Peyer's patch (tissue), 4 donors: Measurements from ENCODE around the gene TNFRSF19. TPM values are rescaled to one million over a fixed set of nuclear protein-coding genes. Genes with fewer than 3 reads are reported as not detected.
A peak's percentile ranks its signal among the peaks of the same experiment; 100 is the strongest.

ENCODE experiments used
- DNase-seq, 3 donors: peaks; one replicate each; pipeline ENCODE4 v3.0.0-alpha.2; 2017 to 2019
- H3K27ac ChIP-seq, 4 donors: fragments of 200-600 bp; sonication (generic); one replicate each; pipeline ENCODE4 v1.5.1; 2016 to 2019
- H3K27me3 ChIP-seq, 2 donors: fragments of 200-600 bp; sonication (generic); one replicate each; pipeline ENCODE4 v1.5.1; 2019
- H3K36me3 ChIP-seq, 3 donors: fragments of 200-600 bp; sonication (generic); one replicate each; pipeline ENCODE4 v1.5.1; 2016 to 2019
- H3K4me1 ChIP-seq, 4 donors: fragments of 200-600 bp; sonication (generic); one replicate each; pipeline ENCODE4 v1.5.1; 2016 to 2019
- H3K4me3 ChIP-seq, 4 donors: fragments of 200-600 bp; sonication (generic); 1 replicate in 3 of 4; 2 replicates in 1 of 4; pipeline ENCODE4 v1.5.1; 2016 to 2019; ENCODE audit warnings: mild to moderate bottlenecking in 1 of 4
- H3K9me3 ChIP-seq, 4 donors: fragments of 200-600 bp; sonication (generic); one replicate each; pipeline ENCODE4 v1.5.1; 2016 to 2019; ENCODE audit warnings: mild to moderate bottlenecking in 1 of 4
- POLR2A ChIP-seq, 2 donors: fragments of 450-650 bp; IDR thresholded peaks; one replicate each; pipeline ENCODE4 v1.5.1; 2017; ENCODE audit warnings: antibody characterized with exemption in 2 of 2, mild to moderate bottlenecking in 2 of 2, moderate library complexity in 2 of 2
- total RNA-seq, 4 donors: library from RNA; depleted of rRNA; stranded (reverse); fragments of >200 nt; gene quantifications; one replicate each; pipeline ENCODE4 v1.1.0, GENCODE V29; 2016
- TF ChIP-seq, protein P1 (sequence below), 6 experiments: fragments of 450-650 bp in 4 of 6; fragments of 200-600 bp in 2 of 6; sonication (generic) in 1 of 6; IDR thresholded peaks; one replicate each; pipeline ENCODE4 v1.5.1; 2017 to 2019; ENCODE audit warnings: antibody characterized with exemption in 6 of 6, mild to moderate bottlenecking in 3 of 6, moderate library complexity in 1 of 6

Gene TNFRSF19
- total RNA-seq, 4 donors from 2014 or later = 0.94 to 1.7 (median 1.2) TPM; not detected in 1

DNA sequence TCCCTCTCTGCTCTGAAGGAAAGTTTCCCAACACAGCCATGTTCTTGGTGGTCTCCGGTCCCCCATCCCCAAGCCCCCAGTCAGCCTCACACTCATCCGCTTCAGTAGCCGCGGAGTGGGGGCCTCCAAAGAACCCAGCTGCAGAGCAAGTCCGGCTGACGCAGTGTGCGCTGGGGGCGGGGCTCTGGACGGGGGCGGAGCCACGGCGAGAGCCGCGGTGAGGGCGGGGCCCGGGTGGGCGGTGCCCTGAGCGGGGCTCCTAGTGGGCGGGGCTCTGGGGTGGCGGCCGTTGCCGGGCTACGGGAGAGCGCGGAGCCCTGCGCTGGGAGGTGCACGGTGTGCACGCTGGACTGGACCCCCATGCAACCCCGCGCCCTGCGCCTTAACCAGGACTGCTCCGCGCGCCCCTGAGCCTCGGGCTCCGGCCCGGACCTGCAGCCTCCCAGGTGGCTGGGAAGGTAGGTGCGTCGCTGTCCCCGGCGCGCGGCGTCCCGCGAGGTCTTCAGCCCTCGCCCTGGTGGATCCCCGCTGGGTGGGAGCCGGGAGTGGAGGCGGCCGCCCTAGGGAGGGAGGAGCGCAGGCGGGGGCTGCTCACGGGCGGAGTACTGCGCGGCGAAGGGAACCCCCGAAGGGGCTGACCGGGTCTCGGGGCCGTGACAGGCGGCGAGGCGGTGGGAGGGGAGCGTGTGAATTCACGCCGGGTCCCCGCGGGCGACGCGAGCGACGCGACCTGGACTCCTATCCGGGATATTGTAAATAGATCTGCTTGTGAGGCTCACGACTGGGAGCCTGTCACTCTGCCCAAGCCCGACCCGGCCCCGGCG is 9.1 kb downstream of the TNFRSF19 start:
- Histone ChIP-seq H3K27me3 (no peaks in the 10 kb centered on the region), H3K27ac (peak overlapping the region; percentile 61 to 82 (median 66)), H3K4me1 (peaks cover 0 to 10% (median 3%) of the 10 kb centered on the region in 4 donors), H3K9me3 (no peaks in the 10 kb centered on the region), H3K4me3 (peak overlapping the region; percentile 50 to 73 (median 61)), H3K36me3 (no peaks in the 10 kb centered on the region)
- DNase-seq = peak; percentile 79 to 94 (median 91)
- TF ChIP-seq, protein P1, sequence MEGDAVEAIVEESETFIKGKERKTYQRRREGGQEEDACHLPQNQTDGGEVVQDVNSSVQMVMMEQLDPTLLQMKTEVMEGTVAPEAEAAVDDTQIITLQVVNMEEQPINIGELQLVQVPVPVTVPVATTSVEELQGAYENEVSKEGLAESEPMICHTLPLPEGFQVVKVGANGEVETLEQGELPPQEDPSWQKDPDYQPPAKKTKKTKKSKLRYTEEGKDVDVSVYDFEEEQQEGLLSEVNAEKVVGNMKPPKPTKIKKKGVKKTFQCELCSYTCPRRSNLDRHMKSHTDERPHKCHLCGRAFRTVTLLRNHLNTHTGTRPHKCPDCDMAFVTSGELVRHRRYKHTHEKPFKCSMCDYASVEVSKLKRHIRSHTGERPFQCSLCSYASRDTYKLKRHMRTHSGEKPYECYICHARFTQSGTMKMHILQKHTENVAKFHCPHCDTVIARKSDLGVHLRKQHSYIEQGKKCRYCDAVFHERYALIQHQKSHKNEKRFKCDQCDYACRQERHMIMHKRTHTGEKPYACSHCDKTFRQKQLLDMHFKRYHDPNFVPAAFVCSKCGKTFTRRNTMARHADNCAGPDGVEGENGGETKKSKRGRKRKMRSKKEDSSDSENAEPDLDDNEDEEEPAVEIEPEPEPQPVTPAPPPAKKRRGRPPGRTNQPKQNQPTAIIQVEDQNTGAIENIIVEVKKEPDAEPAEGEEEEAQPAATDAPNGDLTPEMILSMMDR (IDR thresholded peaks at IDR 0.05) = peak in 1 of 6 experiments; percentile 0
- TF ChIP-seq POLR2A (IDR thresholded peaks at IDR 0.05) = no peak

DNA sequence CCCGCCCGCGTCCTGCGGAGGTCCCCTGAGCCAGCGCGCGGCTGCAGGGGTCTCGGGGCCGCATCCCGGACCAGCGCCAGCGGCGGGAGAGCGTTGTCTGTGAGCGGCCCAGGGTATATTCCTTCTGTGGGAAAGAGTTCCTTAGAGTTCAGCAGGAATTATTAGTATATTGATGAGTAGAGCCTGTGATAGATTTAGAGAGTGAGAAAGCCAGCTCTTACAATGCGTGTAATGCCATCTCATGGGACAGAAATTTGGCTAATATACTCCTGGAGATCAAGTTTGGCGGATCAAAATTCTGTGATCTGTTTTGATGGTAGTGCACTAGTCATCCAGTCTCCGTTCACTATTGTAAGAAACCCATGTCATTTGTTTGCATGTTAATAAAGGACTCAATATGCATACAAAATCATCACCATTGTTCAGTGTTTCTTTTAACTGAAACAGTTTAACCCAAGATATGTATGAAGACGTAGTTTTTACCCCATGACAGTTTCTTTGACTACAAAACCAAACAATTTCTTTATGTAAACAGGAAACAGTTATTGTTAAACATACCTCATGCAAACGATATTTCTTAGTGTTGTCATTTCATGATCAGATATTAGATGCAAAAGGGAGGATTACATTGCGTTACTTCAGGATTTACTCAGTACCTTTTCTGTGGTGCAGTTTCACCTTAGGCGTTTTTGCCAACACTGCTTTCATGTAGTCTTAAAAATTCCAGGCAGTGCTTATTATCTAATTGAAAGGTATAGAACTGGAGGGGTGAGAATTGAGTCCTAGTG is 9.9 kb downstream of the TNFRSF19 start:
- Histone ChIP-seq H3K4me3 (peak overlapping the region; percentile 50 to 73 (median 61)), H3K27me3 (no peaks in the 10 kb centered on the region), H3K9me3 (no peaks in the 10 kb centered on the region), H3K27ac (no peak overlapping the region), H3K36me3 (no peaks in the 10 kb centered on the region), H3K4me1 (peaks cover 0 to 10% (median 3%) of the 10 kb centered on the region in 4 donors)
- TF ChIP-seq, protein P1 (IDR thresholded peaks at IDR 0.05) = no peak
- TF ChIP-seq POLR2A (IDR thresholded peaks at IDR 0.05) = no peak
- DNase-seq = no peak

DNA sequence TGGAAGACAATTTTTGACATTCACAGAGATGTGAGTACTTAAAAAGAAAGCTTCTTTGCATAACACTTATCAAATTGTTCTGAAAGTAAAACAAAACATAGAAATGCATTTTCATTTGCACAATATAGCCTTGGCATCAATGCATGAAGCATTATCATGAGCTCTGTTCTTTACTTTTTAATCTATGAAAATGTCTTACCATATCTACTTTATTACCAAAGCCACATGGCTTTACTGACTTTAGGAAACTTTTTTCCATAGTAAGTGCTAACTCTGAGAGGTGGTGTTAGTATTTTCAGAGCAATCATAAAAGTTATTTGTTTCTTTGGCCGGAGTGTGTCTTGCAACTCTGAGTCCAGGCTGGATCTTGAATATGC is 10.5 kb downstream of the TNFRSF19 start:
- no peak for DNase-seq
- Histone ChIP-seq H3K4me1 (peaks cover 0 to 10% (median 3%) of the 10 kb centered on the region in 4 donors), H3K9me3 (no peaks in the 10 kb centered on the region), H3K4me3 (no peak overlapping the region), H3K27ac (no peak overlapping the region), H3K36me3 (no peaks in the 10 kb centered on the region), H3K27me3 (no peaks in the 10 kb centered on the region)
- TF ChIP-seq, protein P1 (IDR thresholded peaks at IDR 0.05) = no peak
- TF ChIP-seq POLR2A (IDR thresholded peaks at IDR 0.05) = no peak

DNA sequence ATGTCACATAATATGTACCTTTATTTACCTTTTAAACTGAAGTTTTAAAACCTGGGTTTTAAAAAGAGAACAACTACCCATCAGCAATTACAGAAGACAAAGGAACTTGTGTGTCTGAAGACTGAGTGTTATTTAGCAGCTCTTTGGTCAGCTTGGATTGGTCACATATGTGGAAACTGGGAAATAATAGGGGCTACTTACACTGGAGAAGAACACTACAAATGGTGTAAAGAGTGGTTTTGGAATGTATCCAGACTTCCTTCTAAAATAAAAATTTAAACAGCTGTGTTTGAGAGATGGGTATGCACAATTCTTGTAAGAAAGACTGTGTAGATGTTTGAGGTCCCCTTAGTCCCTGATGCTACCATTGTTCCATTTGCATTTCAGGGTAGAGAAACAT is 13.3 kb downstream of the TNFRSF19 start:
- Histone ChIP-seq H3K36me3 (no peaks in the 10 kb centered on the region), H3K4me1 (peaks cover 0 to 10% (median 2%) of the 10 kb centered on the region in 4 donors), H3K4me3 (no peak overlapping the region), H3K27ac (no peak overlapping the region), H3K9me3 (no peaks in the 10 kb centered on the region), H3K27me3 (no peaks in the 10 kb centered on the region)
- DNase-seq = no peak
- TF ChIP-seq POLR2A (IDR thresholded peaks at IDR 0.05) = no peak
- TF ChIP-seq, protein P1 (IDR thresholded peaks at IDR 0.05) = no peak

DNA sequence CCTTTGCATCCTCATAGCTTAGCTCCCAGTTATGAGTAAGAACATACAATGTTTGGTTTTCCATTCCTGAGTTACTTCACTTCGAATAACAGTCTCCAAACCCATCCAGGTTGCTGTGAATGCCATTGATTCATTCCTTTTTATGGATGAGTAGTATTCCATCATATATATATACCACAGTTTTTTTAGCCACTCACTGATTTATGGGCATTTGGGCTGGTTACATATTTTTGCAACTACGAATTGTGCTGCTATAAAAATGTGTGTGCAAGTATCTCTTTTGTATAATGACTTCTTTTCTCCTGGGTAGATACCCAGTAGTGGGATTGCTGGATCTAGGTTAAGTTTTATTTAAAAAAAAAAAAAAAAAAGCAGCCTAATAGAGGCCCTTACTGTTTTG is 14.1 kb downstream of the TNFRSF19 start:
- H3K27me3 ChIP-seq = no peaks in the 10 kb centered on the region
- no peaks in the 10 kb centered on the region for H3K36me3 ChIP-seq
- DNase-seq = no peak
- no peaks in the 10 kb centered on the region for H3K9me3 ChIP-seq
- no peak overlapping the region for H3K4me3 ChIP-seq
- no peak overlapping the region for H3K27ac ChIP-seq
- peaks cover 0 to 9% (median 0%) of the 10 kb centered on the region in 4 donors for H3K4me1 ChIP-seq
- no peak for TF ChIP-seq POLR2A (IDR thresholded peaks at IDR 0.05)
- TF ChIP-seq, protein P1 (IDR thresholded peaks at IDR 0.05) = no peak
